ENCODE measurements around the gene TM2D3.

The TM2D3 gene

DNA sequence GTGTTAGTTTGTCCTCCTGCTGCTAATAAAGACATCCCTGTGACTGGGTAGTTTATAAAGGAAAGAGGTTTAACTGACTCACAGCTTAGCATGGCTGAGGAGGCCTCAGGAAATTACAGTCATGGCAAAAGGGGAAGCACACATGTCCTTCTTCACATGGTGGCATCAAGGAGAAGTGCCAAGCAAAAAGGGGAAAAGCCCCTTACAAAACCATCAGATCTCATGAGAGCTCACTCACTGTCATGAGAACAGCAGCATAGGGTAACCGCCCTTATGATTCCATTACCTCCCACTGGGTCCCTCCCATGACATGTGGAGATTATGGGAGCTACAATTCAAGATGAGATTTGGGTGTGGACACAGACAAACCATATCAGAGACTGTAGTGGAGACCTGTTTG is 27.0 kb downstream of the TM2D3 start:
- no peak overlapping the region for H3K4me3 ChIP-seq (replicated peaks; ENCODE audit: low read depth, low read length)
- no peak for DNase-seq (ENCODE audit: low read depth)
- TF ChIP-seq, protein P1, sequence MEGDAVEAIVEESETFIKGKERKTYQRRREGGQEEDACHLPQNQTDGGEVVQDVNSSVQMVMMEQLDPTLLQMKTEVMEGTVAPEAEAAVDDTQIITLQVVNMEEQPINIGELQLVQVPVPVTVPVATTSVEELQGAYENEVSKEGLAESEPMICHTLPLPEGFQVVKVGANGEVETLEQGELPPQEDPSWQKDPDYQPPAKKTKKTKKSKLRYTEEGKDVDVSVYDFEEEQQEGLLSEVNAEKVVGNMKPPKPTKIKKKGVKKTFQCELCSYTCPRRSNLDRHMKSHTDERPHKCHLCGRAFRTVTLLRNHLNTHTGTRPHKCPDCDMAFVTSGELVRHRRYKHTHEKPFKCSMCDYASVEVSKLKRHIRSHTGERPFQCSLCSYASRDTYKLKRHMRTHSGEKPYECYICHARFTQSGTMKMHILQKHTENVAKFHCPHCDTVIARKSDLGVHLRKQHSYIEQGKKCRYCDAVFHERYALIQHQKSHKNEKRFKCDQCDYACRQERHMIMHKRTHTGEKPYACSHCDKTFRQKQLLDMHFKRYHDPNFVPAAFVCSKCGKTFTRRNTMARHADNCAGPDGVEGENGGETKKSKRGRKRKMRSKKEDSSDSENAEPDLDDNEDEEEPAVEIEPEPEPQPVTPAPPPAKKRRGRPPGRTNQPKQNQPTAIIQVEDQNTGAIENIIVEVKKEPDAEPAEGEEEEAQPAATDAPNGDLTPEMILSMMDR (IDR thresholded peaks at IDR 0.05; ENCODE audit: low read length, missing control alignments): no peak

DNA sequence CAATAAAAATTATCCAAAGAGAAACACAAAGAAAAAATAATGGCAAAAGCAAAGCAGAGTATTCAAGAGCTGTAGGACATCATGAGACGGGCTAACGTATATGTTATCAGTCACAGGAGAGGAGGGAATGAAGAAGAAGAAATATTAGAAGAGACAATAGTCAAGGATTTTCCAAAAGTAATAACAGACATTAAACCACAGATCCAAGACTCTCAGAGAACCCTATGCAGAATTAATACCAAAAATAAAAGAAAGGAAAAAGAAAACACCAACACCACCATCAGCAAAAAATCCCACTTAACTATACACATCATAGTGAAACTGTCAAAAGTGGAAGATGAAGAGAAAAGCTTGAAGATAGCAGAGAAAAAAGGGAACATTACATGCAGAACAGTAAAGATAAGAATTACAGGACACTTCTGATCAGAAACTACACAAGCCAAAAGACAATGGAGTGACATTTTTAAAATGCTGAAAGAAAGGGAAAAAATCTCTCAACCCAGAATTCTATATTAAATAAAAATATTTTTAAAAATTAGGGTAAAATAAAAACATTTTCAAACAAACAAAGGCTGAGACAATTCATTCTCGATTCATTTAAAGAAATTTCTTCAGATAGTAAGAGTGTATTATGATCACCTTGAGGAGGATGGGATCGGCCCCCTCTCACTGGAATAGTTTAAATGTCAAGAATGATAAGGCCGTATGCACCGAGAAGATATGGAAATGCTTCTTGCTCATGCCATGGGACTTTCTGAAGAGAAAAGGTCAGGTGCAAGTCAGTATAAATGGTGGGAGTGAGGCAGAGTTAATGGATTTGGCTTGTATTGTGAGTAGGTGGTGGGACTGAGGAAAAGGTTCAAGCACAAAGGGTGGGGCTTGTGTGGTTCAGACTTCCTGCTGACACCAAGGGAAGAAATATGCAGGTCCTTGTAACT is 28.5 kb downstream of the TM2D3 start:
- TF ChIP-seq, protein P1 (IDR thresholded peaks at IDR 0.05; ENCODE audit: low read length, missing control alignments): no peak
- H3K4me3 ChIP-seq (replicated peaks; ENCODE audit: low read depth, low read length): no peak overlapping the region
- no peak for DNase-seq (ENCODE audit: low read depth)

DNA sequence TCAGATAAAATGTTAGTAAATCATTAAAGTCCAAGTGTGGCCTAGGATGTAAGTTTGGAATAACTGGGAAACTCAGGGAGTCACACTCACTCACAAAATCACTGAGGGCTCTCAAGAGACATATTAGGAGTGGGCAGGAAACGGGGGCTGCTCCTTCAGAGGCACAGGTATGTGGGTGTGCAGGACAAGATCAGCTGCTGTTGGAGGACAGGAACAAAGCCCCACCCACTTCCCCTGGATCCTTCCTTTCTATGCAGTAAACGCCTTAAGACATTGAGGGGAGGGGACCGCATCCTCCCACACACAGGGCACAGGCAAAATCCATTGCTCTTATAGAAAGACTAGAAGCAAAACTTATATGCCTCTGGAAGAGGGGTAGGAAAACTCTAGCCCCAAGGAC is 30.2 kb downstream of the TM2D3 start:
- TF ChIP-seq, protein P1 (IDR thresholded peaks at IDR 0.05; ENCODE audit: low read length, missing control alignments): no peak
- no peak for DNase-seq (ENCODE audit: low read depth)
- no peak overlapping the region for H3K4me3 ChIP-seq (replicated peaks; ENCODE audit: low read depth, low read length)

DNA sequence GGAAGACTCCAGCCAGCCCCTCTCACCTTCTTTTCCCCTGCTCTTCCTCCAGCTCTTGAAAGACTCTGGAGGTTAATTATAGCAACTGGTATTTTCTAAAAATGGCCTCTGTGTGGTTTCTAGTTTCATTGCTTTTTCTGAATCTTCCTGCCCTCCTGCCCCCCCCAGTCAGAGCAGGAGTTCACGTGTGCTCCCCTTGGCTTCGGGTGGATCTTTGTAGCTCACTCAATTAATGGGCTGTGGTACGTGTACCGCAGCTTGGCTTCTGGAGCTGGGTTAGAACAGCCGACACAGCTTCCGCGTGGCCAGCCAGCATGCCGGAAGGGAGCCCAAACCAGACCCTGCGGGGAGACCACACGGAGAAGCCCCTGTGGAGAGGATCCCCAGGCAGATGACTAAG is 31.5 kb downstream of the TM2D3 start:
- DNase-seq (ENCODE audit: low read depth): no peak
- TF ChIP-seq, protein P1 (IDR thresholded peaks at IDR 0.05; ENCODE audit: low read length, missing control alignments): no peak
- H3K4me3 ChIP-seq (replicated peaks; ENCODE audit: low read depth, low read length): no peak overlapping the region

DNA sequence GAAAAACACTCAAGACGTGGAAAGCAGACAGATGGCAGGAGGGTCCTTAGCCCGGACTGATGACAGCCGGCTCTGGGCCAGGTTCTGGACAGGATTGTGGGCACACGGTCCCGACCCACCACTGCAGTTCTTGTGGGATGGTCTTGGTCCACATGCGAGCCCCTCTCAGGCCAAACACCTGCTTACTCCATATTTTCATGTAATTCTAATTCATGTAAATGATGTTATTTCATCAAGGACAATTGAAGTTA is 32.6 kb downstream of the TM2D3 start:
- no peak for DNase-seq (ENCODE audit: low read depth)
- H3K4me3 ChIP-seq (replicated peaks; ENCODE audit: low read depth, low read length): no peak overlapping the region
- TF ChIP-seq, protein P1 (IDR thresholded peaks at IDR 0.05; ENCODE audit: low read length, missing control alignments): no peak

DNA sequence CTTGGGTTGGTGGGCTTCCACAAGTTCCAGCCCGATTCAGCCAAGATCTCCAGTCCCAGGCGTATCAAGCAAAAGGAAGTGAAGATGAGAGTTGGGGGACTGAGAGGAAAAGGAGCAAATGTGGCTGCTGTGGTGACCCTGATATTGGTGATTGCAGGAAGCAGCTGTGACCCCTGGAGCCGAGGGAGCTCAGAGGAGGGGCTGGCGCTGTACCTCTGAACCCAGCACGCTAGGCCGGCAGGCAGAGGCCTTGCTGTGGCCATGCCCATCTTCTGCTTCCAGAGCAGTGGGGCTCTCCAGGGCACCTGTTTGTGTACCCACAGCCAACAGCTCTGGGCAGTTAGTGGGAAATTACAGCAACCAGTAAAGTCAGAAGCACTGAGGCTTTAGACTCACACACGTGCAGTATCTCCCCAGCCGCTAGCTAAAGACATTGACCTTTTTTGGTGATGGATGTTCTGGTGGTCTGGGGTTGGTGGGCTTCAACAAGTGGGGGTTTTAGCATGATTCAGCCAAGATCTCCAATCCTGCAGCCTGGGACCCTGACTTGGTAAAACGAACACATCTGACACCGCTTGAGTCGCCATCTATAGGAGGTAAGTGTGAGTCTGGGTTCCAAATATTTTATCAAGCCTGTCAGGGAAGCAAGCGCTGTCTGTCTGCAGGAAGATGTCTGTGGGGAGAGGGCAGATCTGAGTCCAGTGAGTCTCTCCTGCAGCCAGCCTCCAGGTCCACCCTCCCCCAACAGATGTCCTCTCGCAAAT is 33.1 kb downstream of the TM2D3 start:
- TF ChIP-seq, protein P1 (IDR thresholded peaks at IDR 0.05; ENCODE audit: low read length, missing control alignments): no peak
- H3K4me3 ChIP-seq (replicated peaks; ENCODE audit: low read depth, low read length): no peak overlapping the region
- DNase-seq (ENCODE audit: low read depth): no peak
